Measurements from ENCODE around the gene TLNRD1.

TLNRD1 gene

GRCh38 chr15:80986487-80986886 is 14.2 kb upstream of the TLNRD1 start:
- Histone ChIP-seq H3K27me3 (ENCODE audit: insufficient read depth, poor library complexity, severe bottlenecking) (no peaks in the 10 kb centered on the region), H3K4me3 (replicated peaks; ENCODE audit: insufficient read depth, low read length) (no peak overlapping the region), H3K27ac (replicated peaks) (no peak overlapping the region)
- DNase-seq (ENCODE audit: low read depth in 1 of 2, low spot score in 1 of 2): no peak
- no peak for TF ChIP-seq POLR2AphosphoS5 (IDR thresholded peaks at IDR 0.05; ENCODE audit: low read depth)
- no peak for TF ChIP-seq SPI1 (IDR thresholded peaks at IDR 0.05; ENCODE audit: borderline replicate concordance, low read depth)
- TF ChIP-seq REST (IDR thresholded peaks at IDR 0.05; ENCODE audit: insufficient replicate concordance, low read depth): no peak
- no peak for TF ChIP-seq CTCF (IDR thresholded peaks at IDR 0.05; ENCODE audit: insufficient read depth, low read length)
- TF ChIP-seq GABPA (IDR thresholded peaks at IDR 0.05; ENCODE audit: low read depth): no peak

GRCh38 chr15:80988148-80988796 is 12.5 kb upstream of the TLNRD1 start:
- no peak for TF ChIP-seq POLR2AphosphoS5 (IDR thresholded peaks at IDR 0.05; ENCODE audit: low read depth)
- no peak for TF ChIP-seq SPI1 (IDR thresholded peaks at IDR 0.05; ENCODE audit: borderline replicate concordance, low read depth)
- TF ChIP-seq CTCF (IDR thresholded peaks at IDR 0.05; ENCODE audit: insufficient read depth, low read length): no peak
- no peak for TF ChIP-seq GABPA (IDR thresholded peaks at IDR 0.05; ENCODE audit: low read depth)
- TF ChIP-seq REST (IDR thresholded peaks at IDR 0.05; ENCODE audit: insufficient replicate concordance, low read depth): no peak
- no peak for DNase-seq (ENCODE audit: low read depth in 1 of 2, low spot score in 1 of 2)
- H3K27me3 ChIP-seq (ENCODE audit: insufficient read depth, poor library complexity, severe bottlenecking): no peaks in the 10 kb centered on the region

GRCh38 chr15:80989081-80989517 is 11.6 kb upstream of the TLNRD1 start:
- no peaks in the 10 kb centered on the region for H3K27me3 ChIP-seq (ENCODE audit: insufficient read depth, poor library complexity, severe bottlenecking)
- peak overlapping the region; percentile 97 for H3K4me3 ChIP-seq (replicated peaks; ENCODE audit: insufficient read depth, low read length)
- peak in 1 of 2 experiments; percentile 10 for DNase-seq (ENCODE audit: low read depth in 1 of 2, low spot score in 1 of 2)
- TF ChIP-seq CTCF (IDR thresholded peaks at IDR 0.05; ENCODE audit: insufficient read depth, low read length): no peak
- no peak for TF ChIP-seq GABPA (IDR thresholded peaks at IDR 0.05; ENCODE audit: low read depth)
- no peak for TF ChIP-seq POLR2AphosphoS5 (IDR thresholded peaks at IDR 0.05; ENCODE audit: low read depth)
- TF ChIP-seq REST (IDR thresholded peaks at IDR 0.05; ENCODE audit: insufficient replicate concordance, low read depth): no peak
- no peak; the same call in 1 of the 2 replicates for TF ChIP-seq SPI1 (IDR thresholded peaks at IDR 0.05; ENCODE audit: borderline replicate concordance, low read depth)
- peak overlapping the region; percentile 89 for H3K27ac ChIP-seq (replicated peaks)

More at GRCh38 chr15:80988148-80988796, 12.5 kb upstream of the TLNRD1 start:
- peak overlapping the region; percentile 97 for H3K4me3 ChIP-seq (replicated peaks; ENCODE audit: insufficient read depth, low read length)
- H3K27ac ChIP-seq (replicated peaks): peak overlapping the region; percentile 89; the same call in 1 of the 2 replicates
